Right lobe of liver (tissue), 6 donors: ENCODE results near the gene NUMB. TPM values are rescaled to one million over a fixed set of nuclear protein-coding genes. Genes with fewer than 3 reads are reported as not detected.

Experiments used
- ATAC-seq, 4 donors: fragments of 200-7000 bp; cut with Tn5 transposase; one replicate each; pipeline ENCODE4 v1.9.1; 2020; ENCODE audit warnings: mild to moderate bottlenecking in 4 of 4, moderate library complexity in 4 of 4
- DNase-seq, 3 donors: peaks; one replicate each; pipeline ENCODE4 v3.0.0-alpha.2; 2020
- H3K27ac ChIP-seq, 3 donors: fragments of 200-600 bp; one replicate each; pipeline ENCODE4 v1.8.0; 2022
- H3K27me3 ChIP-seq, 2 donors: fragments of 200-600 bp; one replicate each; pipeline ENCODE4 v1.8.0; 2022
- H3K36me3 ChIP-seq, 4 donors: fragments of 200-600 bp; sonication (generic) in 1 of 4; one replicate each; pipeline versions ENCODE4 v1.5.1 to v1.8.0; 2017 to 2022; ENCODE audit warnings: control low read depth in 1 of 4
- H3K4me1 ChIP-seq, 4 donors: fragments of 200-600 bp; sonication (generic) in 1 of 4; one replicate each; pipeline versions ENCODE4 v1.5.1 to v1.8.0; 2017 to 2022; ENCODE audit warnings: control low read depth in 1 of 4
- H3K4me3 ChIP-seq, 3 donors: fragments of 200-600 bp; one replicate each; pipeline ENCODE4 v1.8.0; 2022
- H3K9me3 ChIP-seq, 4 donors: fragments of 200-600 bp; sonication (generic) in 1 of 4; one replicate each; pipeline versions ENCODE4 v1.5.1 to v1.8.0; 2017 to 2022; ENCODE audit warnings: control low read depth in 1 of 4
- CTCF ChIP-seq, 4 donors: fragments of 200-600 bp in 3 of 4; fragments of 450-650 bp in 1 of 4; IDR thresholded peaks; one replicate each; pipeline versions ENCODE4 v1.5.1 to v1.8.0; 2016 to 2022; ENCODE audit warnings: antibody characterized with exemption in 4 of 4, mild to moderate bottlenecking in 2 of 4
- POLR2A ChIP-seq: fragments of 450-650 bp; IDR thresholded peaks from one replicate; pipeline ENCODE4 v1.6.1; 2017; ENCODE audit warnings: antibody characterized with exemption, mild to moderate bottlenecking
- WGBS: methylation state at CpG from one replicate; pipeline ENCODE4 v1.1.6; 2018; ENCODE audit warnings: low coverage, low lambda C conversion rate; ENCODE audit not compliant: insufficient coverage; ENCODE audit errors: missing lambda C conversion rate; 5-methylcytosine and 5-hydroxymethylcytosine counted together
- intact Hi-C, 2 donors: fragments of 100-400 bp; cut with DNase I; formaldehyde crosslinking; loops; one replicate each; pipeline versions ENCODE4 v1.11.2 to v1.14.1; 2022
- total RNA-seq, 6 experiments: library from RNA; depleted of rRNA in 2 of 6; stranded (reverse); fragments of >200 nt in 2 of 6; fragmentation: NEBNext Ultra II Directional in 3 of 6; extraction: Animal tissue kit (Norgen Biotek cat#: 25700) in 3 of 6; gene quantifications; one replicate each; pipeline versions ENCODE4 v1.1.0 to v1.2.4, GENCODE V29; 2016 to 2023
- donor health status: DM: no; HTN: yes; CAD: no.
- donor health status: DM: no; HTN: no; CAD: no.
- donor health status: DM: no; HTN: no; CAD: no.
- donor health status: DM: no; HTN: yes; CAD: no.
- donor health status: DM: no; HTN: yes; CAD: no.

Gene NUMB
- total RNA-seq, 6 experiments from 2014 or later: 28.3 to 48.4 (median 43.7) TPM

GRCh38 chr14:73372529-73372928, 85.8 kb downstream of the NUMB start:
- intact Hi-C loops: no loop called here
- TF ChIP-seq POLR2A: no peak
- no peak for TF ChIP-seq CTCF (IDR thresholded peaks at IDR 0.05)
- Histone ChIP-seq H3K27me3 (no peaks in the 10 kb centered on the region), H3K4me3 (no peak overlapping the region), H3K4me1 (no peaks in the 10 kb centered on the region), H3K36me3 (no peaks in the 10 kb centered on the region), H3K9me3 (no peaks in the 10 kb centered on the region), H3K27ac (no peak overlapping the region)
- DNase-seq (no peak), ATAC-seq (no peak)

DNA sequence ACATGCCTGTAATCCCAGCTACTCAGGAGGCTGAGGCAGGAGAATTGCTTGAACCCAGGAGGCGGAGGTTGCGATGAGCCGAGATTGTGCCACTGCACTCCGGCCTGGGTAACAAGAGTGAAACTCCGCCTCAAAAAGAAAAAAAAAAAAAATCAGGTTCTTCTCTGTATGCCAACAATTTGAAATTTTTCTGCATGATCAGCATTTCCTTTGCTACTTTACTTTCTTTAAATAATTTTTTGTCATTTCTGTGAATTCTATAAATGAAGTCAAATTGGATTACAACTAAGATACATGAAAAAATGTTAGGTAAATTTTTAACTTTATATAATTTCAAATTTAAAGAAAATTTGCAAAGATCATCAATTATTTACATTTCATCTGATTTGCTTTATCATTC, 87.8 kb downstream of the NUMB start:
- 86% methylated on average over 5 of the region's 5 CpGs for WGBS

DNA sequence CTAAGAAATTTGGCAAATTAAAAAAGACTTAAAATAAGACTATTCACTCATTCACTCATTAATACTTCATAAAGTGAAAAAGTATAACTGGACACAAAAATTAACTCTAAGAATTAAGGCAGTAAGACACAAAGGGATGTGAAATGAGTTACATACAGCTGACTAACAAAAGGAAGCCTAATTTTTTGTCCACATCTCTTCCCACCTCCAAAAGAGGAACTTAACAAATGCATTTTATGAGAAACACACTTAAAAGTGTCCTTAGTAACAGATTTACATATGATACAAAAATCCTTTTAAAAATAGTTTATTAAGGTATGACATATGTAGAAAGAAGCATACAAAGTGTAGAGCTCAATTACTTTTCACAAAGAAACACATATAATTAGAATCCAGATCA, 88.9 kb downstream of the NUMB start:
- Histone ChIP-seq H3K4me1 (peaks cover 0 to 12% (median 0%) of the 10 kb centered on the region in 4 donors), H3K36me3 (no peaks in the 10 kb centered on the region), H3K27ac (no peak overlapping the region), H3K27me3 (no peaks in the 10 kb centered on the region), H3K9me3 (no peaks in the 10 kb centered on the region), H3K4me3 (no peak overlapping the region)
- intact Hi-C loops: no loop called here
- TF ChIP-seq POLR2A: no peak
- no peak for TF ChIP-seq CTCF (IDR thresholded peaks at IDR 0.05)
- DNase-seq (no peak), ATAC-seq (no peak)

More for the DNA sequence above, 87.8 kb downstream of the NUMB start:
- Histone ChIP-seq H3K4me3 (no peak overlapping the region), H3K27me3 (no peaks in the 10 kb centered on the region), H3K36me3 (no peaks in the 10 kb centered on the region), H3K27ac (no peak overlapping the region), H3K9me3 (no peaks in the 10 kb centered on the region), H3K4me1 (peaks cover 0 to 8% (median 0%) of the 10 kb centered on the region in 4 donors)
- intact Hi-C loops: no loop called here
- DNase-seq: no peak
- no peak for ATAC-seq
- TF ChIP-seq CTCF (IDR thresholded peaks at IDR 0.05) (no peak), POLR2A (no peak)

GRCh38 chr14:73368616-73369015, 89.7 kb downstream of the NUMB start:
- Histone ChIP-seq H3K27ac (no peak overlapping the region), H3K27me3 (no peaks in the 10 kb centered on the region), H3K4me1 (peaks cover 0 to 12% (median 0%) of the 10 kb centered on the region in 4 donors), H3K9me3 (no peaks in the 10 kb centered on the region), H3K36me3 (no peaks in the 10 kb centered on the region), H3K4me3 (no peak overlapping the region)
- ATAC-seq (no peak), DNase-seq (no peak)
- intact Hi-C loops: no loop called here
- TF ChIP-seq CTCF (IDR thresholded peaks at IDR 0.05): no peak
- TF ChIP-seq POLR2A: no peak

- 11% methylated on average over 1 of the region's 1 CpG for WGBS
- Histone ChIP-seq H3K27me3 (no peaks in the 10 kb centered on the region), H3K9me3 (no peaks in the 10 kb centered on the region), H3K4me1 (peaks cover 0 to 12% (median 0%) of the 10 kb centered on the region in 4 donors), H3K4me3 (no peak overlapping the region), H3K36me3 (no peaks in the 10 kb centered on the region), H3K27ac (peak overlapping the region in 1 of 3 donors; percentile 43)
- ATAC-seq: peak; percentile 79 to 96 (median 88)
- TF ChIP-seq CTCF (IDR thresholded peaks at IDR 0.05): no peak
- no peak for TF ChIP-seq POLR2A
- DNase-seq: no peak
- intact Hi-C loops: no loop called here
These were observed 92.6 kb downstream of the NUMB start for GRCh38 chr14:73365727-73366126.
